HEK293 (cell line): Measurements from ENCODE around the gene ANOS1.

Experiments
- CTCF ChIP-seq: fragments of 450-650 bp; formaldehyde crosslinking; IDR thresholded peaks from 2 replicates; pipeline ENCODE4 v1.5.1; 2016; ENCODE audit warnings: missing biosample characterization, missing genetic modification characterization
- GLI2 ChIP-seq: fragments of 450-650 bp; formaldehyde crosslinking; IDR thresholded peaks from 2 replicates; pipeline ENCODE4; 2017; ENCODE audit warnings: missing biosample characterization, missing genetic modification characterization, low read depth, borderline replicate concordance
- SP2 ChIP-seq: fragments of 450-650 bp; formaldehyde crosslinking; IDR thresholded peaks from 2 replicates; pipeline ENCODE4 v1.5.1; 2016; ENCODE audit warnings: missing biosample characterization, missing genetic modification characterization
- TCF7L2 ChIP-seq: IDR thresholded peaks from 2 replicates; pipeline ENCODE4 v1.6.1; 2011; ENCODE audit warnings: low read depth, mild to moderate bottlenecking, inconsistent platforms, low read length, moderate library complexity, borderline replicate concordance
- YY1 ChIP-seq: fragments of 450-650 bp; formaldehyde crosslinking; IDR thresholded peaks from 2 replicates; pipeline ENCODE4 v1.5.1; 2018; ENCODE audit warnings: missing biosample characterization, missing genetic modification characterization
- ZBTB11 ChIP-seq: fragments of 450-650 bp; formaldehyde crosslinking; conservative IDR thresholded peaks from 2 replicates; pipeline ENCODE4 v1.5.1; 2016; ENCODE audit warnings: low read depth, missing biosample characterization, missing genetic modification characterization
- ZNF114 ChIP-seq: fragments of 450-650 bp; formaldehyde crosslinking; IDR thresholded peaks from 2 replicates; pipeline ENCODE4 v1.5.0; 2017; ENCODE audit warnings: missing biosample characterization, missing genetic modification characterization
- ZNF292 ChIP-seq: fragments of 450-650 bp; formaldehyde crosslinking; IDR thresholded peaks from 2 replicates; pipeline ENCODE4 v1.5.1; 2016; ENCODE audit warnings: low read depth, missing biosample characterization, missing genetic modification characterization, borderline replicate concordance
- ZNF335 ChIP-seq: fragments of 450-650 bp; formaldehyde crosslinking; conservative IDR thresholded peaks from 2 replicates; pipeline ENCODE4 v1.5.1; 2016; ENCODE audit warnings: missing biosample characterization, missing genetic modification characterization
- ZNF362 ChIP-seq: fragments of 450-650 bp; formaldehyde crosslinking; IDR thresholded peaks from 2 replicates; pipeline ENCODE4 v1.5.1; 2016; ENCODE audit warnings: missing biosample characterization, missing genetic modification characterization
- ZNF558 ChIP-seq: fragments of 450-650 bp; formaldehyde crosslinking; IDR thresholded peaks from 2 replicates; pipeline ENCODE4 v1.5.1; 2016; ENCODE audit warnings: missing biosample characterization, missing genetic modification characterization
- ZNF596 ChIP-seq: fragments of 450-650 bp; IDR thresholded peaks from 2 replicates; pipeline ENCODE4 v1.5.0; 2018; ENCODE audit warnings: missing biosample characterization, mild to moderate bottlenecking, missing genetic modification characterization, moderate library complexity
- ZNF670 ChIP-seq: fragments of 450-650 bp; formaldehyde crosslinking; IDR thresholded peaks from 2 replicates; pipeline ENCODE4 v1.5.1; 2016; ENCODE audit warnings: missing biosample characterization, missing genetic modification characterization, low read depth
- ZNF792 ChIP-seq: fragments of 450-650 bp; formaldehyde crosslinking; IDR thresholded peaks from 2 replicates; pipeline ENCODE4 v1.5.1; 2016; ENCODE audit warnings: missing biosample characterization, missing genetic modification characterization

- TF ChIP-seq GLI2 (tag by site-specific recombination), result no peak
- no peak for TF ChIP-seq ZNF362 (tag by site-specific recombination)
- TF ChIP-seq ZNF670 (tag by site-specific recombination), result no peak
- no peak for TF ChIP-seq ZNF596 (tag by site-specific recombination)
- no peak for TF ChIP-seq ZBTB11 (tag by site-specific recombination)
- TF ChIP-seq ZNF114, result no peak
- TF ChIP-seq ZNF558 (tag by site-specific recombination), result no peak
- TF ChIP-seq CTCF (tag by site-specific recombination), result no peak
- no peak for TF ChIP-seq ZNF792 (tag by site-specific recombination)
- TF ChIP-seq TCF7L2, result no peak
- no peak for TF ChIP-seq ZNF292 (tag by site-specific recombination)
- TF ChIP-seq SP2 (tag by site-specific recombination), result no peak
- TF ChIP-seq ZNF335 (tag by site-specific recombination), result no peak
- TF ChIP-seq YY1 (tag by site-specific recombination), result no peak
Measured at GRCh38 chrX:8721536-8721935, 10.4 kb downstream of the ANOS1 start.
